IMR-90 (cell line): ENCODE results near the gene PTGER4. TPM values are rescaled to one million over a fixed set of nuclear protein-coding genes. Genes with fewer than 3 reads are reported as not detected.

Experiments
- ATAC-seq: fragments of 200-7000 bp; cut with Tn5 transposase; 2 replicates; pipeline ENCODE4 v1.9.1; 2020; ENCODE audit warnings: low read depth, mild to moderate bottlenecking, moderate library complexity
- BruUV-seq: library from RNA; stranded (reverse); fragments of 400-500 nt; replicated peaks from 2 replicates; lab custom pipeline; 2021; lab: Mats Ljungman, UMichigan
- CTCF ChIA-PET: fragments of 300-600 bp; formaldehyde crosslinking; extraction: SDS; loops from one replicate; lab custom pipeline; 2021; ENCODE audit warnings: antibody characterized with exemption; lab: Yijun Ruan, JAX
- POLR2A ChIA-PET: fragments of 300-600 bp; sonication (Branson Sonifier 250); formaldehyde crosslinking; loops from one replicate; lab custom pipeline; 2022; ENCODE audit warnings: antibody characterized with exemption; ENCODE audit not compliant: unreplicated experiment; lab: Charles Lee
- DNase-seq: peaks from one replicate; pipeline ENCODE4 v3.0.0; 2013
- H2AFZ ChIP-seq: replicated peaks from 2 replicates; pipeline ENCODE3; 2013; ENCODE audit warnings: low read length, mild to moderate bottlenecking; ENCODE audit not compliant: poor library complexity
- H2AK5ac ChIP-seq: 2 replicates; pipeline ENCODE4 v1.6.1; 2013; ENCODE audit warnings: low read depth, low read length, inconsistent platforms
- H2AK9ac ChIP-seq: replicated peaks from 2 replicates; pipeline ENCODE3; 2013; ENCODE audit warnings: mild to moderate bottlenecking, low read depth, low read length, moderate library complexity; ENCODE audit not compliant: poor library complexity
- H2BK120ac ChIP-seq: 2 replicates; pipeline ENCODE4 v1.6.1; 2013; ENCODE audit warnings: low read depth, low read length, inconsistent platforms
- H2BK15ac ChIP-seq: 3 replicates; pipeline ENCODE4 v1.6.1; 2013; ENCODE audit warnings: low read depth, low read length, inconsistent platforms
- H2BK20ac ChIP-seq: 2 replicates; pipeline ENCODE4 v1.6.1; 2013; ENCODE audit warnings: low read depth, mild to moderate bottlenecking, inconsistent platforms, low read length, moderate library complexity
- H2BK5ac ChIP-seq: 2 replicates; pipeline ENCODE4 v1.6.1; 2013; ENCODE audit warnings: mild to moderate bottlenecking, low read depth, low read length, inconsistent platforms; ENCODE audit not compliant: poor library complexity, severe bottlenecking
- H3K14ac ChIP-seq: replicated peaks from 2 replicates; pipeline ENCODE4 v1.6.1; 2013; ENCODE audit warnings: low read depth, low read length, inconsistent platforms
- H3K18ac ChIP-seq: 2 replicates; pipeline ENCODE4 v1.6.1; 2013; ENCODE audit warnings: low read depth, low read length, control low read depth
- H3K23ac ChIP-seq: 2 replicates; pipeline ENCODE4 v1.6.1; 2013; ENCODE audit warnings: low read depth, low read length, inconsistent platforms
- H3K27ac ChIP-seq: 2 replicates; pipeline ENCODE4 v1.5.1; 2013; ENCODE audit warnings: mild to moderate bottlenecking, control low read depth, low read length; ENCODE audit not compliant: insufficient read depth
- H3K27me3 ChIP-seq: 2 replicates; pipeline ENCODE4 v1.6.1; 2013; ENCODE audit warnings: low read length; ENCODE audit not compliant: control insufficient read depth, insufficient read depth
- H3K36me3 ChIP-seq: 2 replicates; pipeline ENCODE4 v1.6.1; 2013; ENCODE audit warnings: low read length, mixed read lengths; ENCODE audit not compliant: control insufficient read depth, insufficient read depth
- H3K4ac ChIP-seq: 2 replicates; pipeline ENCODE4 v1.6.1; 2013; ENCODE audit warnings: low read depth, low read length, inconsistent platforms
- H3K4me1 ChIP-seq: 2 replicates; pipeline ENCODE4 v1.6.1; 2013; ENCODE audit warnings: low read length, mixed read lengths; ENCODE audit not compliant: control insufficient read depth, insufficient read depth
- H3K4me2 ChIP-seq: 2 replicates; pipeline ENCODE4 v1.6.1; 2013; ENCODE audit warnings: low read depth, mild to moderate bottlenecking, control low read depth, low read length, moderate library complexity
- H3K4me3 ChIP-seq: 2 replicates; pipeline ENCODE4 v1.5.1; 2013; ENCODE audit warnings: low read depth, mild to moderate bottlenecking, control low read depth, low read length, moderate library complexity; ENCODE audit not compliant: insufficient read depth
- H3K56ac ChIP-seq: 2 replicates; pipeline ENCODE4 v1.6.1; 2013; ENCODE audit warnings: low read length, inconsistent platforms; ENCODE audit not compliant: insufficient read depth; ENCODE audit errors: extremely low read depth
- H3K79me1 ChIP-seq, 2 experiments: 2 replicates each; pipeline ENCODE4 v1.6.1; 2013; ENCODE audit warnings: low read length in 2 of 2, inconsistent platforms in 1 of 2, low read depth in 1 of 2
- H3K9ac ChIP-seq: 2 replicates; pipeline ENCODE4 v1.6.1; 2013; ENCODE audit warnings: low read depth, low read length, control low read depth
- H3K9me1 ChIP-seq: 2 replicates; pipeline ENCODE4 v1.6.1; 2013; ENCODE audit warnings: low read length, inconsistent platforms; ENCODE audit not compliant: insufficient read depth
- H3K9me3 ChIP-seq: 2 replicates; pipeline ENCODE4 v1.6.1; 2013; ENCODE audit warnings: low read length; ENCODE audit not compliant: control insufficient read depth, insufficient read depth
- H4K20me1 ChIP-seq: 2 replicates; pipeline ENCODE4 v1.6.1; 2013; ENCODE audit warnings: low read length, inconsistent platforms; ENCODE audit not compliant: insufficient read depth
- H4K5ac ChIP-seq: 2 replicates; pipeline ENCODE4 v1.6.1; 2013; ENCODE audit warnings: mild to moderate bottlenecking, low read depth, low read length, control low read depth
- H4K8ac ChIP-seq, 2 experiments: 2 replicates each; pipeline ENCODE4 v1.6.1; 2013; ENCODE audit warnings: low read depth in 2 of 2, low read length in 2 of 2, control low read depth in 1 of 2, inconsistent platforms in 1 of 2
- H4K91ac ChIP-seq: 2 replicates; pipeline ENCODE4 v1.6.1; 2013; ENCODE audit warnings: low read depth, low read length, inconsistent platforms; ENCODE audit not compliant: insufficient read depth
- CEBPB ChIP-seq: IDR thresholded peaks from 2 replicates; pipeline ENCODE4 v1.6.1; 2012; ENCODE audit warnings: low read depth, low read length, improper control_type of control experiment
- CHD1 ChIP-seq: IDR thresholded peaks from 2 replicates; pipeline ENCODE4 v1.6.1; 2012; ENCODE audit warnings: low read depth, low read length, improper control_type of control experiment
- FOS ChIP-seq: fragments of 150-350 bp; IDR thresholded peaks from 2 replicates; pipeline ENCODE4 v1.6.1; 2016; ENCODE audit warnings: low read depth, low read length
- MAZ ChIP-seq: IDR thresholded peaks from 2 replicates; pipeline ENCODE4 v1.6.1; 2012; ENCODE audit warnings: low read depth, mild to moderate bottlenecking, low read length, improper control_type of control experiment, moderate library complexity, borderline replicate concordance
- NFE2L2 ChIP-seq: fragments of 150-350 bp; IDR thresholded peaks from 2 replicates; pipeline ENCODE4 v1.6.1; 2016; ENCODE audit warnings: low read depth, mild to moderate bottlenecking, low read length
- RAD21 ChIP-seq: IDR thresholded peaks from 2 replicates; pipeline ENCODE4 v1.6.1; 2012; ENCODE audit warnings: low read length, improper control_type of control experiment
- RCOR1 ChIP-seq: IDR thresholded peaks from 2 replicates; pipeline ENCODE4 v1.6.1; 2012; ENCODE audit warnings: mild to moderate bottlenecking, low read length, improper control_type of control experiment; ENCODE audit not compliant: insufficient replicate concordance
- SMC3 ChIP-seq: fragments of 150-350 bp; IDR thresholded peaks from 2 replicates; pipeline ENCODE4 v1.6.1; 2016; ENCODE audit warnings: low read depth, mild to moderate bottlenecking, antibody characterized with exemption, low read length, moderate library complexity
- dilution Hi-C: fragments of 300-500 bp; cut with HindIII; formaldehyde crosslinking; loops from one replicate; pipeline ENCODE4 v1.14.3; 2018; ENCODE audit warnings: low sequenced_read_pairs; ENCODE audit not compliant: unreplicated experiment
- in situ Hi-C: fragments of 300-500 bp; cut with MboI; formaldehyde crosslinking; loops from 3 replicates; pipeline ENCODE4 v1.14.3; 2019; ENCODE audit warnings: low sequenced_read_pairs, inconsistent platforms, mixed read lengths
- intact Hi-C: fragments of 100-400 bp; cut with micrococcal nuclease; formaldehyde crosslinking; loops from 2 replicates; pipeline ENCODE4 v1.10.0; 2022
- polyA plus RNA-seq, 3 experiments: library from polyadenylated mRNA; depleted of rRNA; stranded (reverse); fragments of >200 nt; gene quantifications; 2 replicates each; pipeline ENCODE4 v1.2.3, GENCODE V29; 2012; ENCODE audit warnings: low replicate concordance in 1 of 3
- total RNA-seq: library from RNA; depleted of rRNA; stranded (reverse); fragments of >200 nt; gene quantifications from 2 replicates; pipeline ENCODE4 v1.2.3, GENCODE V29; 2012
- TF ChIP-seq, protein P1 (sequence below): fragments of 150-350 bp; IDR thresholded peaks from 2 replicates; pipeline ENCODE4 v1.6.1; 2016; ENCODE audit warnings: low read depth, mild to moderate bottlenecking, low read length, moderate library complexity, borderline replicate concordance
- TF ChIP-seq, protein P2 (sequence below): fragments of 150-350 bp; IDR thresholded peaks from 2 replicates; pipeline ENCODE4 v1.6.1; 2017; ENCODE audit warnings: mild to moderate bottlenecking, antibody characterized with exemption, low read length, low read depth

PTGER4 gene
- total and polyA plus RNA-seq, 2 of the 4 experiments (the other 2 are of a cell fraction): 7.9 to 10.1 TPM

DNA sequence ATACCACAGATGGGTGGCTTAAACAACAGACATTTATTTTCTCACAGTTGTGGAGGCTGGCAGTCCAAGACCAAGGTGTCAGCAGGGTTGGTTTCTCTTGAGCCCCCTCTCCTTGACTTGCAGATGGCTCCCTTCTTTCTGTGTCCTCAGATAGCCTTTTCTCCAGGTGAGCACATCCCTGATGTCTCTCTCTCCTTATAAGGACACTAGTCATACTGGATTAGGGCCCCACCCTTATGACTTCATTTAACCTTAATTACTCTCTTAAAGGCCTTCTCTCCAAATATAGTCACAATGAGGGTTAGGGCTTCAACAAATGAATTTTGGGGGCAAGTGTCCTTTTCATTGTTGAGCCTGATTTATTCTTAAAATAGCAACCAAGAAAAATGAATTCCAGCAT lies 14.7 kb downstream of the PTGER4 start:
- DNase-seq (no peak), ATAC-seq (no peak)
- dilution Hi-C loops (no loop called here), intact Hi-C loops (no loop called here), in situ Hi-C loops (no loop called here)
- Histone ChIP-seq H3K79me1 (peaks cover 3 to 18% of the 10 kb centered on the region in 2 experiments; a peak in 3 of 4 replicates), H2BK15ac (no peak overlapping the region), H2BK120ac (no peak overlapping the region), H3K9ac (no peak overlapping the region), H3K27ac (no peak overlapping the region), H3K36me3 (peaks cover 5% of the 10 kb centered on the region), H3K14ac (no peak overlapping the region), H2AFZ (no peak overlapping the region), H2AK9ac (no peak overlapping the region), H2BK5ac (no peak overlapping the region), H4K91ac (no peak overlapping the region), H4K5ac (no peak overlapping the region), H3K4me1 (peaks cover 3% of the 10 kb centered on the region), H3K9me3 (peaks cover 2% of the 10 kb centered on the region; the same call in 1 of the 2 replicates), H3K4me3 (no peak overlapping the region), H2AK5ac (no peak overlapping the region), H4K20me1 (no peaks in the 10 kb centered on the region), H3K9me1 (peaks cover 3% of the 10 kb centered on the region; the same call in 1 of the 2 replicates), H3K23ac (no peak overlapping the region), H3K56ac (no peak overlapping the region), H2BK20ac (no peak overlapping the region), H3K18ac (no peak overlapping the region), H3K27me3 (no peaks in the 10 kb centered on the region), H3K4ac (no peak overlapping the region), H3K4me2 (no peak overlapping the region), H4K8ac (no peak overlapping the region)
- ChIA-PET POLR2A (no interaction called here), CTCF (no interaction called here)
- BruUV-seq: no TSS peak
- TF ChIP-seq, protein P1, sequence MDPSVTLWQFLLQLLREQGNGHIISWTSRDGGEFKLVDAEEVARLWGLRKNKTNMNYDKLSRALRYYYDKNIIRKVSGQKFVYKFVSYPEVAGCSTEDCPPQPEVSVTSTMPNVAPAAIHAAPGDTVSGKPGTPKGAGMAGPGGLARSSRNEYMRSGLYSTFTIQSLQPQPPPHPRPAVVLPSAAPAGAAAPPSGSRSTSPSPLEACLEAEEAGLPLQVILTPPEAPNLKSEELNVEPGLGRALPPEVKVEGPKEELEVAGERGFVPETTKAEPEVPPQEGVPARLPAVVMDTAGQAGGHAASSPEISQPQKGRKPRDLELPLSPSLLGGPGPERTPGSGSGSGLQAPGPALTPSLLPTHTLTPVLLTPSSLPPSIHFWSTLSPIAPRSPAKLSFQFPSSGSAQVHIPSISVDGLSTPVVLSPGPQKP: no peak
- no peak for TF ChIP-seq RAD21
- TF ChIP-seq, protein P2, sequence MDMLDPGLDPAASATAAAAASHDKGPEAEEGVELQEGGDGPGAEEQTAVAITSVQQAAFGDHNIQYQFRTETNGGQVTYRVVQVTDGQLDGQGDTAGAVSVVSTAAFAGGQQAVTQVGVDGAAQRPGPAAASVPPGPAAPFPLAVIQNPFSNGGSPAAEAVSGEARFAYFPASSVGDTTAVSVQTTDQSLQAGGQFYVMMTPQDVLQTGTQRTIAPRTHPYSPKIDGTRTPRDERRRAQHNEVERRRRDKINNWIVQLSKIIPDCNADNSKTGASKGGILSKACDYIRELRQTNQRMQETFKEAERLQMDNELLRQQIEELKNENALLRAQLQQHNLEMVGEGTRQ: no peak
- no peak for TF ChIP-seq FOS
- TF ChIP-seq RCOR1: no peak
- no peak for TF ChIP-seq NFE2L2
- no peak for TF ChIP-seq SMC3
- TF ChIP-seq MAZ: no peak
- no peak for TF ChIP-seq CEBPB
- no peak for TF ChIP-seq CHD1
